ENCODE results near the gene TRMT13. TPM values are rescaled to one million over a fixed set of nuclear protein-coding genes. Genes with fewer than 3 reads are reported as not detected.

The TRMT13 gene, protein sequence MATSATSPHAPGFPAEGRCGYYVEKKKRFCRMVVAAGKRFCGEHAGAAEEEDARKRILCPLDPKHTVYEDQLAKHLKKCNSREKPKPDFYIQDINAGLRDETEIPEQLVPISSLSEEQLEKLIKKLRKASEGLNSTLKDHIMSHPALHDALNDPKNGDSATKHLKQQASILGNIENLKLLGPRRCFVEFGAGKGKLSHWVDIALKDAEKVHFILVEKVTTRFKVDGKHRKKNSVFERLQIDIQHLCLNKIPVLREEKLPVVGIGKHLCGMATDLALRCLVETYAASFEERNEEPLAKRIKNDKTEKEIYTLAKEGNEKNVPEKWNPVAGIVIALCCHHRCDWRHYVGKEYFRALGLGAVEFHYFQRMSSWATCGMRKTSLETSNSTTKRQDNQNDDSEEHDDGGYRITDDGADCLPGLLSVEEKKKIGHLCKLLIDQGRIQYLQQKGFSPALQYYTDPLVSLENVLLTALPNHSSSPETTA
- 10 to 100 TPM in 5 of 6 experiments, 1 to 10 TPM in 1; 9.9 to 13.0 (median 12.0) TPM for total RNA-seq (2021; fragmentation: NEBNext Ultra II Directional; extraction: Animal tissue kit (Norgen Biotek cat#: 25700))
- long read RNA-seq, transcript TRMT13-202 (11 exons, 3,129 nt), result major isoform, 5 of 15 reads
- long read RNA-seq, partial matches to known transcripts, result 7 of 15 reads
- long read RNA-seq, other reads (novel, unspliced or antisense), result 3 of 15 reads

- H3K27me3 Mint-ChIP-seq (ENCODE audit: insufficient read depth), result no peaks in the 10 kb centered on the region
- H3K27ac Mint-ChIP-seq, result peak within 1 kb of the TSS; percentile 96
- H3K9me3 Mint-ChIP-seq, result no peaks in the 10 kb centered on the region
- no peak for TF ChIP-seq CTCF (IDR thresholded peaks at IDR 0.05)
- peak; percentile 99 for DNase-seq
- peaks cover 3% of the 10 kb centered on the region; the same call in 1 of the 2 replicates for H3K36me3 Mint-ChIP-seq (ENCODE audit: low read depth)
- peaks cover 40% of the 10 kb centered on the region for H3K4me1 Mint-ChIP-seq (ENCODE audit: low read depth)
- peak within 1 kb of the TSS; percentile 100 for H3K4me3 Mint-ChIP-seq
Measured at GRCh38 chr1:100132566-100133477, at the start of gene TRMT13, which contains the start of gene SASS6. Gene TRMT13 (plus strand): TSS chr1:100133163. CDS start chr1:100133169, 6 bp downstream. Gene SASS6 (minus strand): TSS chr1:100132930. CDS start chr1:100132814, 116 bp downstream.

- no peaks in the 10 kb centered on the region for H3K36me3 Mint-ChIP-seq (ENCODE audit: low read depth)
- H3K4me1 Mint-ChIP-seq (ENCODE audit: low read depth), result no peaks in the 10 kb centered on the region
- DNase-seq, result no peak
- H3K27me3 Mint-ChIP-seq (ENCODE audit: insufficient read depth), result no peaks in the 10 kb centered on the region
- no peaks in the 10 kb centered on the region for H3K9me3 Mint-ChIP-seq
- H3K4me3 Mint-ChIP-seq, result no peak overlapping the region
- TF ChIP-seq CTCF (IDR thresholded peaks at IDR 0.05), result no peak
- no peak overlapping the region for H3K27ac Mint-ChIP-seq
Measured at GRCh38 chr1:100087396-100087795, 45.6 kb upstream of the TRMT13 start.

GRCh38 chr1:100089082-100089481 lies 43.9 kb upstream of the TRMT13 start:
- Mint-ChIP-seq H3K27ac (no peak overlapping the region), H3K27me3 (ENCODE audit: insufficient read depth) (no peaks in the 10 kb centered on the region), H3K36me3 (ENCODE audit: low read depth) (no peaks in the 10 kb centered on the region), H3K4me1 (ENCODE audit: low read depth) (no peaks in the 10 kb centered on the region), H3K9me3 (no peaks in the 10 kb centered on the region), H3K4me3 (no peak overlapping the region)
- DNase-seq, result no peak
- TF ChIP-seq CTCF (IDR thresholded peaks at IDR 0.05), result no peak

GRCh38 chr1:100090471-100090870 lies 42.5 kb upstream of the TRMT13 start:
- TF ChIP-seq CTCF (IDR thresholded peaks at IDR 0.05), result no peak
- no peaks in the 10 kb centered on the region for H3K4me1 Mint-ChIP-seq (ENCODE audit: low read depth)
- H3K4me3 Mint-ChIP-seq, result no peak overlapping the region
- DNase-seq, result no peak
- no peaks in the 10 kb centered on the region for H3K27me3 Mint-ChIP-seq (ENCODE audit: insufficient read depth)
- H3K27ac Mint-ChIP-seq, result no peak overlapping the region
- H3K36me3 Mint-ChIP-seq (ENCODE audit: low read depth), result no peaks in the 10 kb centered on the region
- no peaks in the 10 kb centered on the region for H3K9me3 Mint-ChIP-seq

- no peaks in the 10 kb centered on the region for H3K27me3 Mint-ChIP-seq (ENCODE audit: insufficient read depth)
- H3K4me1 Mint-ChIP-seq (ENCODE audit: low read depth), result peaks cover 14% of the 10 kb centered on the region
- no peak for TF ChIP-seq CTCF (IDR thresholded peaks at IDR 0.05)
- H3K4me3 Mint-ChIP-seq, result no peak overlapping the region
- peaks cover 7% of the 10 kb centered on the region for H3K36me3 Mint-ChIP-seq (ENCODE audit: low read depth)
- no peaks in the 10 kb centered on the region for H3K9me3 Mint-ChIP-seq
- peak; percentile 47 for DNase-seq
- H3K27ac Mint-ChIP-seq, result peak overlapping the region; percentile 32; the same call in 1 of the 2 replicates
Measured at GRCh38 chr1:100100202-100100601, 32.8 kb upstream of the TRMT13 start.

Data from HFFc6 (cell line).